HG03045 (cell line): ENCODE results near the gene LRPAP1.
"Not testable (repeated sequence)": the region's sequence is repeated elsewhere in the genome, so short reads cannot be mapped to it uniquely, and the experiment has no call there.

Source experiments
- ATAC-seq: cut with Tn5 transposase; IDR thresholded peaks from one replicate; pipeline ENCODE4 v1.9.1; 2021; ENCODE audit warnings: mild to moderate bottlenecking, moderate library complexity; ENCODE audit not compliant: unreplicated experiment

The LRPAP1 gene

GRCh38 chr4:3562127-3562526 is 29.9 kb upstream of the LRPAP1 start:
- not testable (repeated sequence) for ATAC-seq

DNA sequence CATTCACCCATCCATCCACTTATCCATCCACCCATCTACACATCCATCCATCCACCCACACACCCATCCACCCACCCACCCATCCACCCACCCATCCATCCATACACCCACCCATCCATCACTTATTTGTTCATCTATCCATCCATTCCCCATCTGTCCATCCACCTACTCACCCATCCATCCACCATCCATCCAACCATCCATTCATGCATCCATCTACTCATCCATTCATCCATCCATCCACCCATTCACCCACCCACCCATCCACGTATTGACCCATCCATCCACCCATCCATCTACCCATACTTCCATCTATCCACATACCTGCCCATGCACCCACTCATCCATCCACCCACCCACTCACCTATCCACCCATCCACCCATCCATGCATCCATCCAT is 28.2 kb upstream of the LRPAP1 start:
- ATAC-seq, result not testable (repeated sequence)

GRCh38 chr4:3559381-3560290 is 27.4 kb upstream of the LRPAP1 start:
- not testable (repeated sequence) for ATAC-seq

DNA sequence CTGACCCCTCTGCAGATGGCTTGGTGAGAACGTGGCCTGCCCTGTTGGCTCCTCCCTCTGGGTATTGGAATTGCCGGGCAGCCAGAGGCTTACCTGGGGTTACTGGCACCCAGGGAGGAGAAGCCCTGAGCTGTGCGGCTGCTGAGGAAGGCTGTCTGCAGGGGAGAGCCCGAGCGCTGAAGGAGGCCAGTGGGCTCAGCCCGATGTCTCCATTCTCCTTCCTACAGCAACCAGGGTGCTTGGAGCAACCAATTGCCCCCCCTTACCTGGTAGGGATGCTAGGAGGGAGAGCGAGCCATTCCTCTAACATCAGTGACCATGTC is 26.3 kb upstream of the LRPAP1 start:
- ATAC-seq, result not testable (repeated sequence)

GRCh38 chr4:3557676-3558513 is 25.7 kb upstream of the LRPAP1 start:
- not testable (repeated sequence) for ATAC-seq

- ATAC-seq, result not testable (repeated sequence)
Observed at GRCh38 chr4:3557088-3557492, 24.9 kb upstream of the LRPAP1 start.

DNA sequence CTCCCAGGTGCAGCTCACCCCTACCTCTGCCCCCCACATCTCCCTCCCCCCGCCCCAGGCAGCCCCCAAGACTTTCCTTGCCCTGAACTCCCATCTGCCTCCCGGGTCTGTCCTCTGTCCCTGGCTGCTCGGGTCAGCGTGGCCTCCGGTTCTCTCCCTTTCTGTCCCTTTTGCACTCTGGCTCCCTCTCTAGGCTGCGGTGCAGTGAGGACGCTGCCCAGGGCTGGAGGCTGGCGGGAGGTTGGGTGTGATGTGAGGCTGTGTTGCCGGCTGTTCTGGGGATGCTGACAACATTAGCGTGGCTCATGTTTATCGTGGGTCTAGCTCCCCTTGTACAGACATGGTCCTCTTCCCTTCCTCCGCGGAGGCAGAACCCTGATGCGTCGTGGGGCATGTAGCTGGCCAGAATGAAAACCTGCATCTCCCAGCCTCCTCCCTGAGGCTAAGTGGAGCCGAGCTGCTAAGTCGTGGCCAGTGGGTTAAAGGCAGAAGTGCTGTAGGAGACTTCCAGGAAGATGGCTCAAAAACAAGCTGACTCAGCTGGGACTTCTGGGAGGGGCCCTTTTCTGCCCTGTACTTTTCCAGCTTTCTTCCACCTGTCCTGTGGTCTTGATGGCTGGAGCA is 24.1 kb upstream of the LRPAP1 start:
- not testable (repeated sequence) for ATAC-seq

- not testable (repeated sequence) for ATAC-seq
Observed at GRCh38 chr4:3555459-3556070, 23.3 kb upstream of the LRPAP1 start.

- ATAC-seq, result not testable (repeated sequence)
Observed at GRCh38 chr4:3551366-3551765, 19.1 kb upstream of the LRPAP1 start.

GRCh38 chr4:3550792-3551325 is 18.6 kb upstream of the LRPAP1 start:
- ATAC-seq, result not testable (repeated sequence)

GRCh38 chr4:3550041-3550440 is 17.8 kb upstream of the LRPAP1 start:
- not testable (repeated sequence) for ATAC-seq

DNA sequence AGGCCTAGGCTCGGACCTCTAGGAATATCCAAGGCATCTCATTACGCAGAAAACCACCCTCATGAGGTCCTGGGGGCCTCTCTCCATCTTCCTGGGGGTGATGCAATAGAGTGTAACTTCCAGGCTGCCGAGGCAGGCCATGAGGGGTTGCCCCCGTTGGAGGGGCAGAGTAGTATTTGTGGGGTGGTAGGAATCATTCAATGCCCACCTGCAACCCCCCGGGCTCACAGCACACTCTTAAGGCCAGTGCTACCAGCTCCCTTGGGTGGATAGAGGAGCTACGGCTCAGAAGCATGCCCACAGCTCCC is 17.4 kb upstream of the LRPAP1 start:
- not testable (repeated sequence) for ATAC-seq

- not testable (repeated sequence) for ATAC-seq
Observed at GRCh38 chr4:3548991-3549693, 16.9 kb upstream of the LRPAP1 start.

GRCh38 chr4:3546721-3547120 is 14.5 kb upstream of the LRPAP1 start:
- not testable (repeated sequence) for ATAC-seq

- ATAC-seq, result not testable (repeated sequence)
Observed at GRCh38 chr4:3545351-3545750, 13.1 kb upstream of the LRPAP1 start.

DNA sequence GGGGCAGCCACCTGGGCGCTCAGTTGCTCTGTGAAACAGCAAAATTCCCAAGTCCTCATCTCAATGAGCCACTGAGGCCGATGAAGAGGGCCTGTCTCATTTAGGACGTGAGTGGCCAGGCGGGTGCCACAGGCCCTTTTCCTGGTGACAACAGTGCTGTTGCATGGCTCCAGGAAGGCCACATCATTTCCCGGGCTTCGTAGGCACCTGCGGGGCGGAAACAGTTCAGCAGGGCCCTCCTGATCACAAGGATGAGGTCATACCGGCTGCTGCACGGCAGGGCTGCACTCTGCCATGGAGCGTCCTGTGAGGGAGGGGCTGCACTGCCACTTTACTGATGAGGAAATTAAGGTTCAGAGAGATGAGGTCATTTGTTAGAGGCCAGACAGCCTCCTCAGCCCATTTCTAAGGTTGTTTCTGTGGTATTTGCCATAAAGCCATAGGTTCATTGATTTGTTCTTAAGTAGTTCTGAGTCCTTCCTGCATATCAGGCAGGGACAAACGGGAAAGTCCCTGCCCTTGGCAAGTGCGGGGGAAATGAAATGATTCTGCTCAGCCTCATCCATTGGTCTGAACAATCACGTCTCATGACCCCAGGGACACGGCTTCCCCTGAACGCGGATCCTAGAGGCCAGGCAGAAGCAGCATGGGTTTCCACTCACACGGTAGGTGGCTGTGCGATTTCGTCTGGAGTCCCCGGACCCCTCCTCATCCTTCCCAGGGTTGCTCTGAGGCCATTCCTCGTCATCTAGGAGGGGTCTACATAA is 12.2 kb upstream of the LRPAP1 start:
- ATAC-seq, result not testable (repeated sequence)

- ATAC-seq, result not testable (repeated sequence)
Observed at GRCh38 chr4:3543415-3543814, 11.2 kb upstream of the LRPAP1 start.

GRCh38 chr4:3538906-3539305 is 6.7 kb upstream of the LRPAP1 start:
- not testable (repeated sequence) for ATAC-seq

- not testable (repeated sequence) for ATAC-seq
Observed at GRCh38 chr4:3535812-3536211, 3.6 kb upstream of the LRPAP1 start.
